ENCODE results near the gene ZNF787. TPM values are rescaled to one million over a fixed set of nuclear protein-coding genes. Genes with fewer than 3 reads are reported as not detected.

Gene ZNF787
- total and polyA plus RNA-seq, 2 of the 8 experiments (the other 6 are each of a cell fraction or from before 2014, with no cell fraction given): 19.7 to 56.0 TPM

DNA sequence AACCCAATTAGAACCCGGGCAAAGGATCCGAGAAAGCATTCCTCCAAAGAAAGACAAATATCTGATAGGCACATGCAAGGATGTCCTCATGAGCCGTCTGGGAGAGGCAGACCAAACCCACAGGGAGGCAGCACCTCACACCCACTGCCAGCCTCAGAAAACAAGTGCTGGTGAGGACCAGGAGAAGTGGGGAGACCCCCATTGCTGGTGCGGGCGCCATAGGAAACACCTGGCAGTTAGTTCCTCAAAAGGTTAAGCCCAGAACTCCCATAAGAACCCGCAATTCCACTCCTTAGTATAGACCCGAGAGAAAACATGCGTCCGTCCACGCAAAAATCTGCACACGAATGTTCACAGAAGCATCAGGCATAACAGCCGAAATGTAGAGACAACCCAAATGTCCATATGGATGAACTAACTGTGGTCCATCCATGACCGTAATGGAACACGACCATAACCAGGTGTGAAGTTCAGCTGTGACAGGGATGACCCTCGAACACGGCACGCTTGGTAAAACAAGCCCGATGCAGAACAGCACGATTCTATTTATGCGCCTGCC lies 7.9 kb downstream of the ZNF787 start:
- H3K79me2 ChIP-seq (ENCODE audit: control insufficient read depth in 1 of 2, insufficient read depth in 2 of 2, low read length in 2 of 2): peaks cover 66 to 98% of the 10 kb centered on the region in 2 experiments
- no peak overlapping the region for H2AK5ac ChIP-seq (ENCODE audit: low read depth, low read length)
- H3K4ac ChIP-seq (replicated peaks; ENCODE audit: insufficient read length, low read depth, low read length): peak overlapping the region; percentile 36
- ChIA-PET CTCF (ENCODE audit: partially characterized antibody) (interaction anchor here (1.2 to 2.0 kb wide), 3 partner anchors 42 to 109 kb away, joined by 3 to 6 read pairs (median 3); no protein-coding TSS in a partner anchor), POLR2A (ENCODE audit: partially characterized antibody) (interaction anchor here (0.6 to 0.9 kb wide), 2 partner anchors 32 to 45 kb away, joined by 3 read pairs; no protein-coding TSS in a partner anchor)
- H2BK5ac ChIP-seq (ENCODE audit: low read depth, low read length): no peak overlapping the region; the same call in 1 of the 2 replicates
- DNase-seq (ENCODE audit: low read depth in 1 of 2, low spot score in 2 of 2): no peak
- no peaks in the 10 kb centered on the region; a peak in 1 of 7 replicates for H3K27me3 ChIP-seq (replicated peaks in 1 of 4; ENCODE audit: control insufficient read depth in 3 of 4, extremely low read depth in 1 of 4, insufficient read depth in 3 of 4, low read length in 3 of 4)
- peak overlapping the region in 1 of 4 experiments; percentile 23; a peak in 1 of 8 replicates for H3K4me3 ChIP-seq (ENCODE audit: extremely low read depth in 1 of 4, insufficient read depth in 2 of 4, low read depth in 3 of 4, low read length in 4 of 4)
- peaks cover 6 to 47% (median 36%) of the 10 kb centered on the region in 4 experiments for H3K4me1 ChIP-seq (replicated peaks in 1 of 4; ENCODE audit: control insufficient read depth in 3 of 4, insufficient read depth in 4 of 4, low read length in 3 of 4)
- no peak overlapping the region for H2BK120ac ChIP-seq (replicated peaks; ENCODE audit: low read depth, low read length)
- H3K23me2 ChIP-seq (ENCODE audit: low read depth, low read length): no peaks in the 10 kb centered on the region
- no peak overlapping the region for H3K56ac ChIP-seq (replicated peaks; ENCODE audit: insufficient read length, low read depth, low read length)
- no peak overlapping the region for H3K23ac ChIP-seq (ENCODE audit: insufficient read length)
- H2AFZ ChIP-seq (ENCODE audit: low read length): no peak overlapping the region
- no peak overlapping the region for H2BK15ac ChIP-seq (ENCODE audit: low read length)
- H3K27ac ChIP-seq (ENCODE audit: low read depth, low read length): no peak overlapping the region
- no peak overlapping the region for H4K8ac ChIP-seq (ENCODE audit: extremely low read depth, insufficient read depth, low read length)
- H2BK12ac ChIP-seq (ENCODE audit: low read depth, low read length): no peak overlapping the region
- H3K36me3 ChIP-seq (ENCODE audit: control insufficient read depth in 2 of 4, insufficient read depth in 4 of 4, low read length in 3 of 4): 0 out of 8 replicates have a peak, but pooled peaks cover 0 to 2% (median 0%) of the 10 kb centered on the region in 4 experiments
- no peak overlapping the region for H3K18ac ChIP-seq (ENCODE audit: extremely low read depth, low read length)
- H2BK20ac ChIP-seq (ENCODE audit: low read length): no peak overlapping the region
- H3K9me3 ChIP-seq (ENCODE audit: insufficient read depth in 2 of 2, low read depth in 1 of 2, low read length in 1 of 2): no peaks in the 10 kb centered on the region
- H3K14ac ChIP-seq (ENCODE audit: insufficient read length): no peak overlapping the region
- no peak for FAIRE-seq
- peaks cover 24% of the 10 kb centered on the region for H3K79me1 ChIP-seq (ENCODE audit: low read depth, low read length)
- peak overlapping the region; percentile 13 to 33; a peak in 3 of 4 replicates for H3K4me2 ChIP-seq (ENCODE audit: insufficient read depth in 1 of 2, low read depth in 2 of 2, low read length in 2 of 2)
- no peak overlapping the region; a peak in 1 of 7 replicates for H3K9ac ChIP-seq (replicated peaks in 1 of 4; ENCODE audit: extremely low read depth in 1 of 4, low read depth in 3 of 4, low read length in 3 of 4)
- 84% methylated on average over 20 of the region's 20 CpGs; no CpG with 5 or more reads in 1 of the 2 experiments for WGBS, 2 experiments (ENCODE audit: extremely low coverage in 1 of 2, insufficient coverage in 1 of 2, insufficient read length in 1 of 2, insufficient replicate concordance in 2 of 2, low coverage in 1 of 2, low lambda C conversion rate in 2 of 2, missing lambda C conversion rate in 1 of 2)
- peaks cover 53 to 56% of the 10 kb centered on the region in 2 experiments for H4K20me1 ChIP-seq (replicated peaks in 1 of 2; ENCODE audit: control insufficient read depth in 1 of 2, insufficient read depth in 2 of 2, low read length in 2 of 2)
- H4K5ac ChIP-seq (ENCODE audit: insufficient read length, low read depth, low read length): peak overlapping the region; percentile 38
- no peak overlapping the region for H4K91ac ChIP-seq (replicated peaks; ENCODE audit: insufficient read length, low read length)
- TF ChIP-seq TCF12 (IDR thresholded peaks at IDR 0.05; ENCODE audit: low read depth, low read length) (no peak), SIN3A (conservative IDR thresholded peaks at IDR 0.05 in 1 of 2, IDR thresholded peaks at IDR 0.05 in 1 of 2; ENCODE audit: low read depth in 1 of 2, low read length in 2 of 2) (no peak), SIRT6 (IDR thresholded peaks at IDR 0.05; ENCODE audit: low read length) (no peak), YY1 (IDR thresholded peaks at IDR 0.05; ENCODE audit: low read depth, low read length) (no peak), BCL11A (IDR thresholded peaks at IDR 0.05; ENCODE audit: low read depth in 2 of 2, low read length in 2 of 2) (no peak), EZH2 (IDR thresholded peaks at IDR 0.05; ENCODE audit: low read depth, low read length, severe bottlenecking) (no peak), CHD1 (IDR thresholded peaks at IDR 0.05; ENCODE audit: low read depth, low read length) (no peak), SP2 (IDR thresholded peaks at IDR 0.05; ENCODE audit: low read length) (no peak), TBP (IDR thresholded peaks at IDR 0.05; ENCODE audit: low read depth, low read length) (no peak), POU5F1 (IDR thresholded peaks at IDR 0.05; ENCODE audit: low read depth, low read length) (no peak), EP300 (IDR thresholded peaks at IDR 0.05; ENCODE audit: borderline replicate concordance in 1 of 2, low read depth in 2 of 2, low read length in 2 of 2) (no peak), SUZ12 (IDR thresholded peaks at IDR 0.05; ENCODE audit: low read length) (no peak)

All from H1 (cell line).